Esophagus squamous epithelium (tissue), 5 donors: ENCODE measurements around the gene LAMA3. TPM values are rescaled to one million over a fixed set of nuclear protein-coding genes. Genes with fewer than 3 reads are reported as not detected.

Source experiments
- DNase-seq: peaks from one replicate; lab custom pipeline; 2025; lab: John Stamatoyannopoulos, UW
- H3K27ac ChIP-seq, 4 donors: fragments of 200-600 bp; sonication (generic); one replicate each; pipeline ENCODE4 v1.5.1; 2016 to 2019; ENCODE audit warnings: mild to moderate bottlenecking in 1 of 4
- H3K27me3 ChIP-seq, 4 donors: fragments of 200-600 bp; sonication (generic); 1 replicate in 3 of 4; 2 replicates in 1 of 4; pipeline versions ENCODE4 v1.5.1 to v1.6.0; 2017 to 2021; ENCODE audit warnings: antibody characterized with exemption in 1 of 4
- H3K36me3 ChIP-seq, 3 donors: fragments of 200-600 bp; sonication (generic); one replicate each; pipeline ENCODE4 v1.5.1; 2016 to 2019
- H3K4me1 ChIP-seq, 3 donors: fragments of 200-600 bp; sonication (generic); one replicate each; pipeline ENCODE4 v1.5.1; 2017 to 2019
- H3K4me3 ChIP-seq, 4 donors: fragments of 200-600 bp; sonication (generic); 1 replicate in 3 of 4; 2 replicates in 1 of 4; pipeline ENCODE4 v1.5.1; 2016 to 2019; ENCODE audit warnings: mild to moderate bottlenecking in 2 of 4, moderate library complexity in 1 of 4
- H3K9me3 ChIP-seq, 3 donors: fragments of 200-600 bp; sonication (generic); one replicate each; pipeline ENCODE4 v1.5.1; 2016 to 2019
- CTCF ChIP-seq, 6 experiments: fragments of 450-650 bp in 4 of 6; fragments of 200-600 bp in 2 of 6; sonication (generic) in 2 of 6; IDR thresholded peaks; one replicate each; pipeline ENCODE4 v1.5.1; 2016 to 2019; ENCODE audit warnings: antibody characterized with exemption in 6 of 6, mild to moderate bottlenecking in 4 of 6, moderate library complexity in 4 of 6
- POLR2A ChIP-seq, 4 donors: fragments of 450-650 bp; IDR thresholded peaks; one replicate each; pipeline ENCODE4 v1.6.1; 2017; ENCODE audit warnings: antibody characterized with exemption in 4 of 4, mild to moderate bottlenecking in 4 of 4, moderate library complexity in 3 of 4
- WGBS, 2 donors: methylation state at CpG; one replicate each; pipeline ENCODE4 v1.1.5; 2018; 5-methylcytosine and 5-hydroxymethylcytosine counted together
- intact Hi-C: fragments of 100-400 bp; cut with DNase I; formaldehyde crosslinking; loops from one replicate; pipeline ENCODE4 v1.15.0; 2022
- total RNA-seq, 4 donors: library from RNA; depleted of rRNA; stranded (reverse); fragments of >200 nt; gene quantifications; one replicate each; pipeline ENCODE4 v1.1.0, GENCODE V29; 2016
- donor health status: DM: yes; HTN: yes; CAD: no.

LAMA3 gene
- total RNA-seq, 4 donors from 2014 or later: 28.7 to 81.3 (median 44.8) TPM

GRCh38 chr18:23894661-23895175 lies 205.5 kb downstream of the LAMA3 start:
- intact Hi-C loops: no loop called here
- peaks cover 0 to 96% (median 5%) of the 10 kb centered on the region in 3 donors for H3K36me3 ChIP-seq
- WGBS, 2 donors: 86 to 98% methylated on average over 7 to 13 of the region's 14 CpGs
- no peak overlapping the region for H3K27ac ChIP-seq
- no peaks in the 10 kb centered on the region for H3K4me1 ChIP-seq
- H3K27me3 ChIP-seq: no peaks in the 10 kb centered on the region
- no peak for DNase-seq
- no peak for TF ChIP-seq POLR2A (IDR thresholded peaks at IDR 0.05)
- TF ChIP-seq CTCF (IDR thresholded peaks at IDR 0.05): no peak
- H3K4me3 ChIP-seq: no peak overlapping the region
- no peaks in the 10 kb centered on the region for H3K9me3 ChIP-seq

- no peaks in the 10 kb centered on the region for H3K4me1 ChIP-seq
- no peak for TF ChIP-seq CTCF (IDR thresholded peaks at IDR 0.05)
- TF ChIP-seq POLR2A (IDR thresholded peaks at IDR 0.05): no peak
- WGBS, 2 donors: 63 to 71% methylated on average over 1 of the region's 1 CpG
- no peak overlapping the region for H3K4me3 ChIP-seq
- peaks cover 0 to 96% (median 5%) of the 10 kb centered on the region in 3 donors for H3K36me3 ChIP-seq
- no peak for DNase-seq
- no peaks in the 10 kb centered on the region for H3K27me3 ChIP-seq
- intact Hi-C loops: no loop called here
- H3K9me3 ChIP-seq: no peaks in the 10 kb centered on the region
- H3K27ac ChIP-seq: no peak overlapping the region
Observed at GRCh38 chr18:23897291-23897690, 208.0 kb downstream of the LAMA3 start.

- Histone ChIP-seq H3K27me3 (no peaks in the 10 kb centered on the region), H3K27ac (no peak overlapping the region), H3K4me3 (no peak overlapping the region), H3K9me3 (no peaks in the 10 kb centered on the region), H3K4me1 (no peaks in the 10 kb centered on the region), H3K36me3 (peaks cover 0 to 96% (median 5%) of the 10 kb centered on the region in 3 donors)
- no peak for DNase-seq
- intact Hi-C loops: no loop called here
- TF ChIP-seq POLR2A (IDR thresholded peaks at IDR 0.05) (no peak), CTCF (IDR thresholded peaks at IDR 0.05) (no peak)
- WGBS, 2 donors: 75 to 76% methylated on average over 5 of the region's 5 CpGs
Observed at GRCh38 chr18:23897733-23898132, 208.5 kb downstream of the LAMA3 start.

- WGBS, 2 donors: 39 to 56% methylated on average over 8 of the region's 8 CpGs
- no peak overlapping the region for H3K27ac ChIP-seq
- TF ChIP-seq CTCF (IDR thresholded peaks at IDR 0.05) (no peak), POLR2A (IDR thresholded peaks at IDR 0.05) (no peak)
- no peak overlapping the region for H3K4me3 ChIP-seq
- H3K27me3 ChIP-seq: no peaks in the 10 kb centered on the region
- H3K9me3 ChIP-seq: no peaks in the 10 kb centered on the region
- intact Hi-C loops: no loop called here
- DNase-seq: no peak
- H3K4me1 ChIP-seq: no peaks in the 10 kb centered on the region
- H3K36me3 ChIP-seq: peaks cover 0 to 97% (median 7%) of the 10 kb centered on the region in 3 donors
Observed at GRCh38 chr18:23900994-23901393, 211.7 kb downstream of the LAMA3 start.

GRCh38 chr18:23902396-23902795 lies 213.1 kb downstream of the LAMA3 start:
- TF ChIP-seq POLR2A (IDR thresholded peaks at IDR 0.05) (no peak), CTCF (IDR thresholded peaks at IDR 0.05) (no peak)
- no peak overlapping the region for H3K4me3 ChIP-seq
- intact Hi-C loops: no loop called here
- no peaks in the 10 kb centered on the region for H3K4me1 ChIP-seq
- WGBS, 2 donors: 83 to 100% methylated on average over 2 of the region's 2 CpGs
- no peaks in the 10 kb centered on the region for H3K27me3 ChIP-seq
- no peaks in the 10 kb centered on the region for H3K9me3 ChIP-seq
- H3K36me3 ChIP-seq: peaks cover 0 to 97% (median 7%) of the 10 kb centered on the region in 3 donors
- DNase-seq: no peak
- no peak overlapping the region for H3K27ac ChIP-seq
